GM12801 (cell line): ENCODE results near the gene CENPP.

Experiments
- TF ChIP-seq, protein P1 (sequence below): IDR thresholded peaks from one replicate; pipeline ENCODE4 v1.5.1; 2011; ENCODE audit warnings: control low read depth; ENCODE audit not compliant: insufficient read length; ENCODE audit errors: extremely low read depth

CENPP gene

DNA sequence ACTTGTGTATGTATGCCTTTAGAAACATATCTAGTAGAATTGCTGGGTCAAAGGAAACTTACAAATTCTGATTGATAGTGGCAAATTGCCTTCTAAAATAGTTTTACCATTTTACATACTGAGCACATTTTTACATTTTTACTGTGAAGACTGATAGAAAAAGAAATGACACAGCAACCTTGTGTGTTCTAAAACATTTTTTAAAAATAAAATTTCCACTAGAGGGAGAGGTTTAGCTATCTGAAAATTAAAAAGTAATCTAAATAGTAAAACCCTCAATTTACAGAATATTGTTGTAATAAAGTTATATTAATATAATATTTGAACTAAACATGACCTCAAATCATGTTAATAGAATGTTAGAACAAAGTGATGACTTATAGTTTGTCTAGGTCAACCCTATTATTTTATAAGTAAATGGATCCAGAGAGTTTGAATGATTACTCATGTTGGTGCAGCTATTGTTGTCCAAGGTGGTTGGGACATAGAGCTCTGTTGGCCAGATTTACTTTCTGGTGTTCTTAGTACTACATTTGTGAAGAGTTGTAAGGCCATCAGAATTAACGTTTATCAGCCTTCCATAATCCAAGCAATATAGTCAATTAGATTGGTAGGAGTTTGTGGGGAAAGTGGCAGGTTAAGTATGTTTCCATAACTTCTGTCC is 17.2 kb downstream of the CENPP start:
- TF ChIP-seq, protein P1, sequence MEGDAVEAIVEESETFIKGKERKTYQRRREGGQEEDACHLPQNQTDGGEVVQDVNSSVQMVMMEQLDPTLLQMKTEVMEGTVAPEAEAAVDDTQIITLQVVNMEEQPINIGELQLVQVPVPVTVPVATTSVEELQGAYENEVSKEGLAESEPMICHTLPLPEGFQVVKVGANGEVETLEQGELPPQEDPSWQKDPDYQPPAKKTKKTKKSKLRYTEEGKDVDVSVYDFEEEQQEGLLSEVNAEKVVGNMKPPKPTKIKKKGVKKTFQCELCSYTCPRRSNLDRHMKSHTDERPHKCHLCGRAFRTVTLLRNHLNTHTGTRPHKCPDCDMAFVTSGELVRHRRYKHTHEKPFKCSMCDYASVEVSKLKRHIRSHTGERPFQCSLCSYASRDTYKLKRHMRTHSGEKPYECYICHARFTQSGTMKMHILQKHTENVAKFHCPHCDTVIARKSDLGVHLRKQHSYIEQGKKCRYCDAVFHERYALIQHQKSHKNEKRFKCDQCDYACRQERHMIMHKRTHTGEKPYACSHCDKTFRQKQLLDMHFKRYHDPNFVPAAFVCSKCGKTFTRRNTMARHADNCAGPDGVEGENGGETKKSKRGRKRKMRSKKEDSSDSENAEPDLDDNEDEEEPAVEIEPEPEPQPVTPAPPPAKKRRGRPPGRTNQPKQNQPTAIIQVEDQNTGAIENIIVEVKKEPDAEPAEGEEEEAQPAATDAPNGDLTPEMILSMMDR, result no peak

DNA sequence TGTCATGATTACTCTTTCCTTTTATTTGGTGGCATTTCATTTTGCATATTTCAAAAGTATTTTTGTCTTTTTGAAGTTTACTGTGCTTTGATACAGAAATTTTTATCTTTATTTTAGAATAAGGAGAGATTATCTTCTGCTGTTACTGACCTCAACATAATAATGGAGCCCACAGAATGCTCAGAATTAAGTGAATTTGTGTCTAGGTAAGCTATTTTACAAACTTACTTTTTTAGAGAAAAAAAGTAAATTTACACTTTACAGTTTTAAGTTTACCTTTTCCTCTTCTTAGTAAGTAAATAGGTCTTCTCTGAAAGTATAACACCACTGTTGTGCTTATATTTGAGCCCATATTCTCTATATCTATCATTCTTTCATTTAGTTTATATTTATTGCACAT is 19.8 kb downstream of the CENPP start:
- TF ChIP-seq, protein P1, result no peak

DNA sequence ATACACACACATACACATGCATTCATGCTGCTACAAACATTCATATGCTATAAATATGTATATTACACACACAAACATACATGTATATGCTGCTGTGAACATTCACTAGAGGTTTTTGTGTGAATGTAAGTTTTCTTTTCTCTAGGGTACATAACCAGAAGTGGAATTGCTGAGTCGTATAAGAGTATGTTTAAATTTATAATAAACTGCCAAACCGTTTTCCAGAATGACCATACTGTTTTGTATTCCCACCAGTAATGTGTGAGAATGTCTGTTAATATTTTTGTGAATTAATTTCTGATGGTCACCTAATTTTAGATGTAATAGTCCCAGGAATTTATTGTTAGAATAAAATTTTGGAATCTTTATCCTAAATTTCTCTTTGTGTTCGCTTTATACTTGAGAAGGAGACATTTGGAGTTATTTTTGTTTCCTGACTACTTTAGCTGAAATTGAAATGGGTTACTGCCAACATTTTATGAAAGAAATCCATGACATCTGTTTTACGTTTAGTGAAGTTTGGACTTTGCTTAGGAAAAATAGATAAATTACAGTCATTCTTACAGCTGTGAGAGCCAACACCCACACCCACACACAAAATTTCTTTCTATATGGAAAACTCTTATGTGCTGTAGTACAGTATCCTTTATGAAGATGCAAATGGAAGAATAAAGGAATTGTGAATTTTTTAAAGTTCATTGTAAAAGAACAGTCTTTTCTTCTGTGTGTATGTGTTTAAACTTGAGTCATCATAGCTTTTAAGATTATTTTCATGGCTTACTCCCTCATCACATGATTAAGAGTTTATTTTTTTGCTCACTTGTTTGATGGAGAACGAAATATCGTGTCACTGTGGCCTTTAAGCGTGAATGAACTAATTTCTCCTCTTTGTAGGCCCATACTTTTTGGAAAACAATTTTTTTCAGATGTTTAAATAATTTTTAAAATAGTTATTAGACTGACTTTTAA is 24.3 kb downstream of the CENPP start:
- TF ChIP-seq, protein P1, result no peak

DNA sequence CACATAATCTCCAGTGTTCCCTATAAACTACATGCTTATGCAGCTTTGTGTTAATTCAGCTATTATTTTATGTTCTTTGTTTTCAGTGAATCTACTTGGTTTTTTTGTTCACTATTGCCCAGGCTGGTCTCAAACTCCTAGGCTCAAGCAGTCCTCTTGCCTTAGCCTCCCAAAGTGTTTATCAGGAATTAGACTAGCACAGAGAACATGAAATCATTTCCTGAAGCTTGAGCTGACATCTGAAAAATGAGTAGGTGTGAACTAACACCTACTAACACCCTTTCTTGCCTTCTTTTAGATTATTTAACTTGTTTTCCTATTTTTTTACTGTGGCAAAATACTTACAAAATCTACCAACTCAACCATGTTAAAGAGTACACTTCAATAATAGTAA is 25.0 kb downstream of the CENPP start:
- TF ChIP-seq, protein P1, result no peak

DNA sequence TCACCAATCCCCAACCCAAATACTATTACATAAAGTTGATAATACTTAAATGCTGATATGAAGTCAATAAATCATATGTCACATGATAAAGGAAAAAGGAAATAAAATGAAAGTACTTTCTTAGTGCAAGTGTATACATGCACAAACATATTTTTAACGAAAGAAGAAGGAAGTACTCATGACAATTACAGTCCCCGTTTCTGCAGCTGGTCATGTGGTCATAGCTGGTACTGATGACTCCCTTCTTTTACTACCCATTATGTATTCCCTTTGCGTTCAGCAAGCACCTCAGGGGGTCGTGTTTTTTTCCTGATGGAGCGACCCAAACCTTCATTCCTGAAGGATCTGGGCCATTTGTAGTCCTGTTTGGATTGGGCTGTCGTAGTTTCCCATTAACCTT is 27.3 kb downstream of the CENPP start:
- TF ChIP-seq, protein P1, result no peak

DNA sequence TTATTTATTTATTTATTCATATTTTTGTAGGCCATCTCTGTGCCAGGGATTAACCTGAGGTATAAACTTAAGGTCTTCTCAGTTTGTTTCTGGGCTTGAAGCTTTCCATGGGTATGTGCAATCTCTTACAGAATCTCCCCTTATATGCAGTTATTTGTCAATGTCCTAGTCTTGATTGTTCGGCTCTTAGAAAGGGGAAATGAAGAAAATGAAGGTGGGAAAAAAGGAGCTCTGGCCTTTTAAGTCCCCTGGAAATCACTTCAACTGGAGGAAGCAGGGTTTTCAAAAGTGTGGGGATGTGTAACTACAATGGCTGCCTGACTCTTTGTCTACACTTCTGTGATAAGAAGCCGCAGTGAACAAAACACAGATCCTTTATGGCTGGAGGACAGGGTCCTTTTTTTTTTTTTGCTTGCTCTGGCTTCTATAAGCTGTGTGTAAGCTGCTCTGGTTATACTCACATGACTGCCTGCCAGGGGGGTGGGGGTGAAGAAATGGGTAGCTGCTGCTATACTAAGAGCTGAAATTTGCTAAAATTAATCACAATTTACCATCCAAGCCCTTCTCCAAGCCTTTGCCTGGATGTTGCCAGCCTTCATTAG is 33.7 kb downstream of the CENPP start:
- TF ChIP-seq, protein P1, result no peak

DNA sequence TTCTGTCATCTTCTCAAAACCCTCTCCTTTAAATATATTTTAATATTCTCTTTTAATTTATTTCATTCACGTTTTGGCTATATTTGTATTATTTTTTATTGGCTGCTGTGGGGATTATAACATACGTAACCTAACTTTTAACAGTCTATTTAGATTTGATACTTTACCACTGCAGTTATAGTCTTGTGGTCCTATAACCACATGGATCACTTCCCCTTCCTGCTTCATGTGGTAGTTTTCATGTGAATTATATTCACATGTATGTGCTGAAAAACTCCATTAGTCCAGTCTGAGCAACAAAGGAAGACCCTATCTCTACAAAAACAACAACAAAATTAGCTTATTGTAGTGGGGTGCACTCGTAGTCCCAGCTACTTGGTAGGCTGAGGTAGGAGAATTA is 34.3 kb downstream of the CENPP start:
- TF ChIP-seq, protein P1, result no peak
